GM23248 (cell line): ENCODE data around the gene HDHD2.

Source experiments
- EZH2 ChIP-seq: fragments of 200-600 bp; sonication (generic); IDR thresholded peaks from 2 replicates; pipeline ENCODE4 v1.6.1; 2018; ENCODE audit warnings: antibody characterized with exemption, mild to moderate bottlenecking; ENCODE audit not compliant: insufficient read depth, poor library complexity, severe bottlenecking
- EZH2phosphoT487 ChIP-seq: fragments of 200-600 bp; sonication (generic); IDR thresholded peaks from 2 replicates; pipeline ENCODE4 v1.6.1; 2018; ENCODE audit warnings: antibody characterized with exemption, moderate library complexity, mild to moderate bottlenecking, low read depth; ENCODE audit not compliant: insufficient read depth

GRCh38 chr18:47067648-47068047 lies 82.7 kb downstream of the HDHD2 start:
- TF ChIP-seq EZH2 (no peak), EZH2phosphoT487 (no peak)
